Brain pericyte (primary cell): ENCODE data around the gene NCOA3.

Source experiments
- DNase-seq: peaks from one replicate; pipeline ENCODE4 v3.0.0-alpha.2; 2012; ENCODE audit warnings: low read depth, low spot score

Gene NCOA3

GRCh38 chr20:47664744-47665143, 163.1 kb downstream of the NCOA3 start:
- no peak for DNase-seq

GRCh38 chr20:47665221-47665991, 163.7 kb downstream of the NCOA3 start:
- DNase-seq, result no peak

DNA sequence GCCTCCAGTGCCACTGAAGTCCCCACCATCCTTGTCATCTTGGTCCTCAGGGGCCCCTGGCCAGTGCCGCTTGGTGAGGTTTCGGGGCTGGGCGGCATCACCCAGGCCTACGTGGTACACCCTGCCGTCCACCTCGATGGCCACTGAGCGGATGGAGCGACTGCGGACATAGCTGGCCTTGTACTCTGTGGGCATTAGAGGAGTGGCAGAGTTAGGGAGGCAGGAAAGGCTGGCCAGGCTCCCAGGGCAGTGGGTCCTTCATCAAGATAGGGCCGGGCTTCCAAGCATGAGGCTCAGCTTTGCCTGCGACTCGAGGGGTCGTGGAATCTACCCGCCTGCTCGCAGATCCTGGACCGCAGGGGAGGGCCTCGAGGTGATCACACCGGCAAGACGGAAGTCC, 164.6 kb downstream of the NCOA3 start:
- no peak for DNase-seq

DNA sequence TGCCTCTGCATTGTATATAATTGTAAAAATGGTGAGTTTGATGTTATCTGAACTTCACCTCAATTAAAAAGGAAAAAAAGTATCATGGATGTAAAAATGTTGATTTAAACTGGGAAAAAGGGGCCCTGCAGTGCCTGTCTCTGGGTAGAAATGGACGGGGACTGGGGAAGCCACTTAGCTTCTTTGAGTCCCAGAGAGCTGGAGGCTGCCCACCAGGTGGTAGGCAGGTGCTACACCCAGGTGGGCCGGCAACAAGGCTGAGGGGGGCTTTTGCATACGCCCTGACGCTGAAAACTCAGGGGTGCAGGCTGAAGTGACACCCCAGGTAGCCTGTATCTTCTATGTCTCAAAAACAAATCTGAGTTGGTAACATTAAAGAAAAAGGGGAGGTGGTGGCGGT, 165.4 kb downstream of the NCOA3 start:
- DNase-seq, result no peak

GRCh38 chr20:47667531-47668312, 166.0 kb downstream of the NCOA3 start:
- no peak for DNase-seq

- DNase-seq, result no peak
Measured at GRCh38 chr20:47668313-47669151, 166.8 kb downstream of the NCOA3 start.

DNA sequence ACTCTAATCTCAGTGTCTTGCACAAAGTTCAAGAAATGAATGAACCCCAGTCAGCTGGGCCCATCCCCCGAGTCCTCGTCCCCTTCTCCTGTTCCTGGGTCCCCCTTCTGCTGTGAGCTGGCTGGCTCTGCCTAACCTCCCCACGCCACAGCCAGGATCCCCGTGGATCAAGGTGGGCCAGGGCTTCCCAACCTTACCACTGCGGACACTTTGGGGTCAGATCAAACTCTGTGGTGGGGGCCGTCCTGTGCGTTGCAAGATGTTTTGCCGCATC, 167.4 kb downstream of the NCOA3 start:
- DNase-seq, result no peak

DNA sequence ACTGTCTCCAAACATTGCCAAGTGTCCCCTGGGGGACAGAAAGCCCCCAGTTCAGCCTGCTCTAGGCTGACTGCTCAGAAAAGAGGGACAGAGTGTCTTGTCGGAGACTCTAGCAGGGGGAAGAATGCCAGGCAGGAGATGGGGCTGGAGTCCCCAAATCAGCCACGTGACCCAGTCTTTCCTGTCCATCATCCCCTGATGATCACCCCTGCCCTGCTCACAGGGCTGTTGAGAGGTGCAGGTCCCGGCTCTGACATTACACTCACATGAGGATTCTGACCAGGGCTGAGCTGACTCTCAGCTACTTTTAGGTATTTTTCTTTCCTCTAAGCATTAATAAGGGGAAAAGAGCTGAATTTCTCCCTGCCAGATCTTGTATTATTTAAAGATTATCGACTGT, 167.8 kb downstream of the NCOA3 start:
- DNase-seq, result no peak

DNA sequence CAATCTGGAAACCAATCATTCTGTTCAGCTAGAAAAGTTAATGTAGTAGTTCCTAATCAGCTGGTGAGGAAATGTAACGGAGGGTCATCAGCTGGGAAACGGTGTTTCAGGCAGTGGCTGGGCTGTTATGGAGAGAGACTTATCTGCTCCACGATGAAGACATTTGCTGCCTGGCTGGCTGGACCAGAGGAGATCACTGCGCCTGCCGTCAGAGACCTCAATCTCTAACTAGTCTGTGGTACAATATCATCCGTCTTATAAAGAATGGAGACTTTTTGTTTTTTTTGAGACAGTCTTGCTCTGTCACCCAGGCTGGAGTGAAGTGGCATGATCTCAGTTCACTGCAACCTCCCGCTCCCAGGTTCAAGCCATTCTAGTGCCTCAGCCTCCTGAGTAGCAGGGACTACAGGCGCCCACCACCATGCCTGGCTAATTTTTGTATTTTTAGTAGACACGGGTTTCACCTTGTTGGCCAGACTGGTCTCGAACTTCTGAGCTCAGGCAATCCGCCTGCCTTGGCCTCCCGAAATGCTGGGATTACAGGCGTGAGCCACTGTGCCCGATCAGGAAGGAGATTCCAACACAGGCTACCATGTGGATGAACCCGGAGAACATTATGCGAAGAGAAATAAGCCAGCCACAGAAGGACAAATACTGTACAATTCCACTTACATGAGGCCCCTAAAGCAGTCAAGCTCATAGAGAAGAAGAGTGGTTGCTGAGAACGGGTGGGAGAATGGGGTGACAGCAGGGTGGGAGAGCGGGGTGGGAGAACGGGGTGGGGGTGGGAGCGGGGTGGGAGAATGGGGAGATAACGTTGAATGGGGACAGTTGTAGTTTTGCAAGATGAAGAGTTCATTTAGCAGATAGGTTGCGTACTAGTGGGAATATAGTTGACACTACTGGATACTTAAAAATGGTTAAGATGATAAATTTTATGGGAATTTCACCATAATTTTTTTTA, 168.5 kb downstream of the NCOA3 start:
- DNase-seq, result no peak

DNA sequence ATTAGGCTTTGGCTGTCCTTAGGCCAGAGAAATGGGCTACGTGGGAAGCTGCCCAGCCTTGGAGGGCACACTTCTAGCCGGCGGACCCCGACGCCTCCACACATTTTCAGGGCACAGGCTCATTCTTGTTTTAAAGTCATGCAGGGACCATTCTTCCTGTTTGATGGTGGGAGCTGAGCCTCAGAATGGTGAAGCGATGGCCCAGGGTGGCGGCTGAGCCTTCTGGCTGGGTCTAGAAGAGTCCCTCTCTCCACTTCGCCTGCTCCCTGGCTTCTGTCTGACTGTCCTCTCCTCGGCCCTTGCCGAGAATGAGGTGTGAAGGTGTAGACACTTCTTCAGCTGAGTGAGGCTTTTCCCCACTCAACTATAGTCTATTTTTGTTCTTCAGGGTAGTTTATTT, 169.2 kb downstream of the NCOA3 start:
- no peak for DNase-seq

GRCh38 chr20:47672166-47672565, 170.5 kb downstream of the NCOA3 start:
- DNase-seq, result no peak

- DNase-seq, result no peak
Measured at GRCh38 chr20:47672886-47673670, 171.4 kb downstream of the NCOA3 start.

GRCh38 chr20:47673671-47673955, 171.9 kb downstream of the NCOA3 start:
- no peak for DNase-seq

DNA sequence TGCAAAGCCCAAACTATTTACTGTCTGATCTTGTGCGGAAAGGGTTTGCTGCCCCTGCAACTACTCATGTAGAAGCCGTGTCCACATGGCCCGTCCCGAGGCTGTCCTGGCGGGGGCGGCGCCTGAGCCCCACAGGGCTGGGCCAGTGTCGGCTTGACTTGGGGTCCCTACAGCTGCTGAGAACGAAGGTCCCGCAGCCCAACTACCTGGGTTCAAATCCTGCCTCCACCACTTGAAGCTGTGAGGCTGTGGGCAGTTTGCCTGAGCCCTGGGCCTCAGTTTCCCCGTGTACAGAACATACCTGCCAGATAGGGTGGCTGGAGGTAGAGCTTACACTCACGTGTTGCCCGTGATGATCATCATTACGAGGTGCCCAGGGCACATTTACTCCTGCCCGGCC, 172.5 kb downstream of the NCOA3 start:
- DNase-seq, result no peak

DNA sequence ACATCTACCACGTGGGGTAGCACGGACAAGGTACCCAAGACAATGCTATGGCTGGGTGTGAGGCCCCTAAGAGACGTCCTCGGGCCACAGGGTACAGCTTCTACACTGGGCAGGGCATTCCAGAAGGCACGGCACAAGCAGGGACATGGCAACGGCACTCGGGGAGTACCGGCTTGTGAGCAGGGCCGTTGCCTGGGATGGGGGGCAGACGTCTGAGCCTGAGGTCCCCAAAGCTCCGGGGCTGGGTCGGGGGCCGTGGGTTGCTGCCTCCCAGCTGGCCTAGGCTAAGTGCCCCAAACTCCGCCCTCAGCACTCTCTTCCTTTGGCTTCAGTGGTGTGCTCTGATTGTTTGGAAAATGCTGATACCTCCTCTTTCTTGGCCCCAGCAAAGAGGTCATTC, 173.0 kb downstream of the NCOA3 start:
- DNase-seq, result no peak

- DNase-seq, result no peak
Measured at GRCh38 chr20:47675190-47676142, 173.8 kb downstream of the NCOA3 start.

GRCh38 chr20:47676219-47676721, 174.6 kb downstream of the NCOA3 start:
- DNase-seq, result no peak

GRCh38 chr20:47676912-47677634, 175.4 kb downstream of the NCOA3 start:
- DNase-seq, result no peak
